ENCODE results near the gene PLD4.

- TF ChIP-seq CTCF (IDR thresholded peaks at IDR 0.05) (no peak), EP300 (IDR thresholded peaks at IDR 0.05) (no peak), POLR2A (IDR thresholded peaks at IDR 0.05) (no peak)
Measured at GRCh38 chr14:104875412-104875751, 49.3 kb upstream of the PLD4 start.
